ENCODE results near the gene FAM53A. TPM values are rescaled to one million over a fixed set of nuclear protein-coding genes. Genes with fewer than 3 reads are reported as not detected.

Gene FAM53A
- total RNA-seq, 1 donor from 2014 or later, result 5.2 TPM

DNA sequence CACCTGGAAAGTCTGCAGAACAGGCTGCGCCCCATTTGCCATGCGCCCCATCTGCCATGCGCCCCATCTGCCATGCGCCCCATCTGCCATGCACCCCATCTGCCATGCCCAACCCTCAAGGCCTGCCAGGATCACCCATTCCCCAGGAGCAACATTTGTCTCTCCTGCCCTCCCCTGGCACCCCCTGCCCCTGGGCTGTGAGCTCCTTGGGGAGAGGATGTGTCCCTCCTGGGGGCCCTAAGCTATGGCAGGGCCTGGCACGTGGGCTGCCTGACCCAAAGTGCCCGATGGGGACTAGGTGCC is 82.6 kb downstream of the FAM53A start:
- Histone ChIP-seq H3K36me3 (ENCODE audit: control insufficient read depth, insufficient read depth, low read length) (no peaks in the 10 kb centered on the region), H3K4me3 (ENCODE audit: low read depth, low read length) (no peak overlapping the region), H3K27me3 (ENCODE audit: control insufficient read depth, insufficient read depth, low read length) (peaks cover 25% of the 10 kb centered on the region)
- DNase-seq (ENCODE audit: low read depth), result no peak
- TF ChIP-seq, protein P1, sequence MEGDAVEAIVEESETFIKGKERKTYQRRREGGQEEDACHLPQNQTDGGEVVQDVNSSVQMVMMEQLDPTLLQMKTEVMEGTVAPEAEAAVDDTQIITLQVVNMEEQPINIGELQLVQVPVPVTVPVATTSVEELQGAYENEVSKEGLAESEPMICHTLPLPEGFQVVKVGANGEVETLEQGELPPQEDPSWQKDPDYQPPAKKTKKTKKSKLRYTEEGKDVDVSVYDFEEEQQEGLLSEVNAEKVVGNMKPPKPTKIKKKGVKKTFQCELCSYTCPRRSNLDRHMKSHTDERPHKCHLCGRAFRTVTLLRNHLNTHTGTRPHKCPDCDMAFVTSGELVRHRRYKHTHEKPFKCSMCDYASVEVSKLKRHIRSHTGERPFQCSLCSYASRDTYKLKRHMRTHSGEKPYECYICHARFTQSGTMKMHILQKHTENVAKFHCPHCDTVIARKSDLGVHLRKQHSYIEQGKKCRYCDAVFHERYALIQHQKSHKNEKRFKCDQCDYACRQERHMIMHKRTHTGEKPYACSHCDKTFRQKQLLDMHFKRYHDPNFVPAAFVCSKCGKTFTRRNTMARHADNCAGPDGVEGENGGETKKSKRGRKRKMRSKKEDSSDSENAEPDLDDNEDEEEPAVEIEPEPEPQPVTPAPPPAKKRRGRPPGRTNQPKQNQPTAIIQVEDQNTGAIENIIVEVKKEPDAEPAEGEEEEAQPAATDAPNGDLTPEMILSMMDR (IDR thresholded peaks at IDR 0.05; ENCODE audit: insufficient read depth, low read length, poor library complexity, severe bottlenecking), result no peak

DNA sequence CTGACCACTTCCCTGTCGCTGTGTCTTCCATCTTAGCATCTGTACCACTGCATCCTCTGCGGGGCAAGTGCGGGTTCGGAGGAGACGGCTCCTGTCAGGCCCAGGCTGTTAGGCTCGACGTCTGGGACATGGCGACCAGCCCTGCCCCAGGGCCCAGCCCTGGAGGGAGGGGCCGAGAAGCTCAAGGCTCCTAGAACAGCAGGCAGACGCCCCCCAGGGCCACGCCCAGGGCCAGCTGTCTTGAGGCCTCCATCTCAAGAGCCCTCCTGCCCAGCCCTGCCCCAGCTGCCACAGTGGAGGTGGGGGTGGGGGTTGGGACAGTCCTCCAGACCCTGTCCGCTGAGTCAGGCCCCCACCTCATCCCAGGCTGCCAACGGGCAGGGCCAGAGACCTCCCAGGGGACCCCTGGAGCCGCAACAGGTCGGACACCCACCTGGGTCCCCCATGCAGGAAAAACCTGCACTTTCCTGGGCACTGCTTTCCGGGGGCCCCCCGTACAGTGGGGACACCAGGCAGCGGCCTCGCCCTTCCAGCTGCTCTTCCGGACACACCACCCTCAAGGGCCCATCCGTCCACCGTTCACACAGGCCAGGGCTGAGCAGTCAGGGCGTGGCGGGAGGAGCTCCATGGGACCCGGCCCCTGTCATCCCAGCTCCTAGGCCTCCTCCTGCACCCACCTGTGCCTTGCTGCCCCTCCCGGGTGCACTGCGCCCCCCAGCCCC is 83.1 kb downstream of the FAM53A start:
- Histone ChIP-seq H3K36me3 (ENCODE audit: control insufficient read depth, insufficient read depth, low read length) (no peaks in the 10 kb centered on the region), H3K27me3 (ENCODE audit: control insufficient read depth, insufficient read depth, low read length) (peaks cover 23% of the 10 kb centered on the region), H3K4me3 (ENCODE audit: low read depth, low read length) (no peak overlapping the region)
- TF ChIP-seq, protein P1 (IDR thresholded peaks at IDR 0.05; ENCODE audit: insufficient read depth, low read length, poor library complexity, severe bottlenecking), result no peak
- DNase-seq (ENCODE audit: low read depth), result no peak

- no peak for DNase-seq (ENCODE audit: low read depth)
- TF ChIP-seq, protein P1 (IDR thresholded peaks at IDR 0.05; ENCODE audit: insufficient read depth, low read length, poor library complexity, severe bottlenecking), result no peak
- Histone ChIP-seq H3K4me3 (ENCODE audit: low read depth, low read length) (no peak overlapping the region), H3K27me3 (ENCODE audit: control insufficient read depth, insufficient read depth, low read length) (peaks cover 24% of the 10 kb centered on the region), H3K36me3 (ENCODE audit: control insufficient read depth, insufficient read depth, low read length) (no peaks in the 10 kb centered on the region)
Observed at GRCh38 chr4:1600211-1600780, 83.8 kb downstream of the FAM53A start.

GRCh38 chr4:1599491-1600210 is 84.5 kb downstream of the FAM53A start:
- TF ChIP-seq, protein P1 (IDR thresholded peaks at IDR 0.05; ENCODE audit: insufficient read depth, low read length, poor library complexity, severe bottlenecking), result no peak
- DNase-seq (ENCODE audit: low read depth), result no peak
- H3K36me3 ChIP-seq (ENCODE audit: control insufficient read depth, insufficient read depth, low read length), result no peaks in the 10 kb centered on the region
- no peak overlapping the region for H3K4me3 ChIP-seq (ENCODE audit: low read depth, low read length)
- peaks cover 24% of the 10 kb centered on the region for H3K27me3 ChIP-seq (ENCODE audit: control insufficient read depth, insufficient read depth, low read length)

- Histone ChIP-seq H3K27me3 (ENCODE audit: control insufficient read depth, insufficient read depth, low read length) (peaks cover 19% of the 10 kb centered on the region), H3K36me3 (ENCODE audit: control insufficient read depth, insufficient read depth, low read length) (no peaks in the 10 kb centered on the region), H3K4me3 (ENCODE audit: low read depth, low read length) (no peak overlapping the region)
- TF ChIP-seq, protein P1 (IDR thresholded peaks at IDR 0.05; ENCODE audit: insufficient read depth, low read length, poor library complexity, severe bottlenecking), result no peak
- no peak for DNase-seq (ENCODE audit: low read depth)
Observed at GRCh38 chr4:1599026-1599481, 85.1 kb downstream of the FAM53A start.

Measured in kidney epithelial cell (primary cell).